22Rv1 (cell line): ENCODE data around the gene SPC24.

ENCODE experiments used
- H3K27ac ChIP-seq: fragments of 450-650 bp; 2 replicates; pipeline ENCODE4 v1.5.1; 2017
- ZFX ChIP-seq: fragments of 450-650 bp; IDR thresholded peaks from 2 replicates; pipeline ENCODE4 v1.6.1; 2017; ENCODE audit warnings: antibody characterized with exemption, borderline replicate concordance
- TF ChIP-seq, protein P1 (sequence below): fragments of 450-650 bp; IDR thresholded peaks from 2 replicates; pipeline ENCODE4 v1.5.1; 2017; ENCODE audit warnings: mild to moderate bottlenecking

The SPC24 gene

DNA sequence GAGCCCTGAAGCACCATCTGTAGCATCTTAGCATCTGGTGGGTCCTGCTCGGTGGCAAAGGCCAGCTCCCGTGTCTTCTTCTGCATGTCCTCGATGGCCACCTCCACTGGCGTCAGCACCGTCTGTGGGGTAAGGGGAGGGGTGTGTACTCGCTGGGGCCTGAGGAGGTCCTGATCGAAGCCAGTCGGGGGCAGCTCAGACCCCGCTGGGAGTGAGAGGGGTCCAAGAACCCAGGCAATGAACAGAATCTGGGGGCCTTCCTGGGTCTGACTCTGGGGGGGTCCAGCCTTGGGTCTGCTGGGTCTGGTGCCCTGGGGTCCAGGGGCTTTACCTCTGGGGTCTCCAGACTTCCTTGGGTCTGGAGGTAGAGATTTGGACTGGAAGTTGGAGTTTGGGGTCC is 45.3 kb upstream of the SPC24 start:
- TF ChIP-seq, protein P1, sequence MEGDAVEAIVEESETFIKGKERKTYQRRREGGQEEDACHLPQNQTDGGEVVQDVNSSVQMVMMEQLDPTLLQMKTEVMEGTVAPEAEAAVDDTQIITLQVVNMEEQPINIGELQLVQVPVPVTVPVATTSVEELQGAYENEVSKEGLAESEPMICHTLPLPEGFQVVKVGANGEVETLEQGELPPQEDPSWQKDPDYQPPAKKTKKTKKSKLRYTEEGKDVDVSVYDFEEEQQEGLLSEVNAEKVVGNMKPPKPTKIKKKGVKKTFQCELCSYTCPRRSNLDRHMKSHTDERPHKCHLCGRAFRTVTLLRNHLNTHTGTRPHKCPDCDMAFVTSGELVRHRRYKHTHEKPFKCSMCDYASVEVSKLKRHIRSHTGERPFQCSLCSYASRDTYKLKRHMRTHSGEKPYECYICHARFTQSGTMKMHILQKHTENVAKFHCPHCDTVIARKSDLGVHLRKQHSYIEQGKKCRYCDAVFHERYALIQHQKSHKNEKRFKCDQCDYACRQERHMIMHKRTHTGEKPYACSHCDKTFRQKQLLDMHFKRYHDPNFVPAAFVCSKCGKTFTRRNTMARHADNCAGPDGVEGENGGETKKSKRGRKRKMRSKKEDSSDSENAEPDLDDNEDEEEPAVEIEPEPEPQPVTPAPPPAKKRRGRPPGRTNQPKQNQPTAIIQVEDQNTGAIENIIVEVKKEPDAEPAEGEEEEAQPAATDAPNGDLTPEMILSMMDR, result no peak
- TF ChIP-seq ZFX, result no peak
- no peak overlapping the region for H3K27ac ChIP-seq

DNA sequence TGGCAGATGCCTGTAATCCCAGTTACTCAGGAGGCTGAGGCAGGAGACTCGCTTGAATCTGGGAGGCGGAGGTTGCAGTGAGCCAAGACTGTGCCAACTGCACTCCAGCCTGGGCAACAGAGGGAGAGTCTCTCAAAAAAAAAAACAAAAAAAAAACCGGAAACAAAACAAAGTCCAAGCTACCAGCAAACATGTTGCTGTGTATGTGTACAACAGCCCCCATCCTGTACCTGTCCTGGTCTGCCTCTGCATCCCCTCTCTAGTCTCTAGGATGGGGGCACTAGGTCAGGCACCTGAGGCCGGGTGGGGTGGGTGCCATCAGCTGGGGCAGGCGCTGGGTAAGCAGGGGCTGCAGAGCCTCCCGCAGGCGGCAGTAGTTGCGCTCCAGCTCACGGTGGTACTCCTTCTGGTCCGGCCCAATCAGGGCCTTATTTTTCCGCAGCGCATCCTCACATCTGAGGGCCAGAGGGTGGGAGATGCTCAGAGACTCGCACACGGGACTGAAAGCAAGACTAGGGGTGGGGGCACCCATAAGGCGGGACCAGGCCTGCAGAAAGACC is 44.5 kb upstream of the SPC24 start:
- peak overlapping the region; percentile 95 for H3K27ac ChIP-seq
- TF ChIP-seq, protein P1, result no peak
- no peak for TF ChIP-seq ZFX

DNA sequence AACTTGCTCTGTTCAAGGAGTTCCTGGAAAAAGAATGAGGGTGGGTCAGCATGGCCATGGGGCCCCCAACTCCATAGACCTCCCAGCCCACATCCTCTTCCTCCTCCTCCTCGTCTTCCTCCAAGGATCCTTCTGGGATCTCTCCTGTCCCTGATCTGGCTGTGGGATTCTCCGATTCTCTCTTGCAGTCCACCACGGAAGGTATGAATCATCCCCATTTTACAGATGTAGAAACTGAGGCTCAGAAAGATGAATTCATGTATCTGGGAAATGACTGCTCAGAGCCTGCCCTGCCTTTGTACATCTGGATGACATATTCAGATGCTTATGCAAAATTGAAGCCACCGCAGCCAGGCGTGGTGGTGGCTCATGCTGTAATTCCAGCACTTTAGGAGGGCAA is 43.9 kb upstream of the SPC24 start:
- TF ChIP-seq, protein P1, result no peak
- TF ChIP-seq ZFX, result no peak
- H3K27ac ChIP-seq, result peak overlapping the region; percentile 95

DNA sequence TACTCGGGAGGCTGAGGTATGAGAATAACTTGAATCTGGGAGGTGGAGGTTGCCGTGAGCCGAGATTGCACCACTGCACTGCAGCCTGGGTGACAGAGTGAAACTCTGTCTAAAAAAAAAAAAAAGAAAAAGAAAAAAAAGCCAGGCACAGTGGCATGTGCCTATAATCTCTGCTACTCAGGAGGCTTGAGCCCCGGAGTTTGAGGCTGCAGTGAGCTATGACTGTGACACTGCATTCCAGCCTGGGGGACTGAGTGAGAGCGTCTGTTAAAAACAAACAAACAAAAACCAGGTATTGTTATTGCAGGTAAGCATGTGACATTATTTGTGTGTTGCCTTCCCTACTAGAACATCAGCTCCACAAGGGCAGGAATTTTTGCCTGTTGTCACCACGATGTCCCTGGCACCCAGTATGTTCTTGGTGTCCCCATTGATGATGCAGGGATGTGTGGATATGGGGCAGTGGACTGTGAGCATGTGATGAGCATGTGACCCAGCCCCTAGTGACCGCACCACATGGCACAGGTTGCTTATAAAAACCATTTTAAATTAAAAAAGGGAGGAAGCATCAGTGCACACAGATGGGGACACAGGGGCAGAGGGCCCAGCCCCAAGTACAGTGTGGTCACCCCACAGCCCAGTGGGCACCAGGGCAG is 43.3 kb upstream of the SPC24 start:
- peak overlapping the region; percentile 95 for H3K27ac ChIP-seq
- TF ChIP-seq, protein P1, result no peak
- no peak for TF ChIP-seq ZFX

DNA sequence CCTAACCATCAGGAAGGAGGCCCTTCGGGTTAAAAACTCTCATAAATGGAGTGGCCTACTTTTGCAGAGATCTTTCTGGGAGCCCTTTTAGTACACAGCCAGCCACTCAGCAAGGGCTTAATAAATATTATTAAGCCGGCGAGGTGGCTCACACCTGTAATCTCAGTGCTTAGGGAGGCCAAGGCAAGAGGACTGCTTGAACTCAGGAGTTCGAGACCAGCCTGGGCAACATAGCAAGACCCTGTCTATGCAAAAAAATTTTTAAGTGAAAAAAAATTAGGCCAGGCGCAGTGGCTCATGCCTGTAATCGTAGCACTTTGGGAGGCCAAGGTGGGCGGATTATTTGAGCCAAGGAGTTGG is 42.6 kb upstream of the SPC24 start:
- peak overlapping the region; percentile 95 for H3K27ac ChIP-seq
- no peak for TF ChIP-seq ZFX
- TF ChIP-seq, protein P1, result no peak

DNA sequence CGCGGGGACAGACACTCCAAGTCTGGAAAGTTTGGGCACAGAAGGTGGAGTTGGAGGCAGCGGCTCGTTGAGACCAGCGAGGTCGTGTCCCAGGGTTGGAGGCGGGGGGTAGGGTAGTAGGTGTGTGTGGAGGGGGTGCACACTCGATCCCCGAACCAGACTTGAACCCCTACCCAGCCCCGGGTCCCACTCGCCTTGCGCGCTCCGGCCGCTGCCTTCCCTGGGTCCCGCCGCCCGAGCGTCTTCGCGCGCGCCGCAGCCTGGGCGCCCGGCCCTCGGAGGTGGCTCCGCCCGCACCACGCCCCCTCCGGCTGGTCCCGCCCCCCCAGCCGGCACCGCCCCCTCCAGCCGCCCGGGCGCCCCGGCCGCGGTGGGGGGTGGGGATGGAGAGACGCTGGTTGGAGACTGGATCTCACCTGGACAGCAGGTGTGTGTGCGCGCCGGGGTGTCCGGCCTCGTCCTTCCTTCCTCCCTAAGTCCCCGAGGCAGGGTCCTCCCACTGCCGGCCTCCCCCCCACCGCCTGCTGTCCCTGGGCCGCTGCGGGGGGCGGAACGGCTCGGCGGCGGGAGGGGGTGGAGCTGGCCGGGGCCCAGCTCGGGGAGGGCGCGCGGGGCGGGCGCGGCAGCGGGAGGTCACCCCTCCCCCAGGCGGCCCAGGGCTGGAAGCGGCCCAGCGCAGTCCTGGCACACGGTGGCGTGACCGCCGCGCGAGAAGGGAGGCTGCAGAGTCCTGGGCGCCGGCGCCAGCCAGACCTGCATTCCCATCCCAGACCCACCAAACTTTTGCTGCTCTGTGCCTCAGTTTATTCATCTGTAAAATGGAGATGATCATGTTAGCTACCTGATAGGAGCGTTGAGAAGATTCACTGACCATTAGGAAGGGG is 42.0 kb upstream of the SPC24 start, which contains the start of gene KANK2:
Gene KANK2, minus strand, starts transcription at position 255 of the 884 bp plus-strand sequence. CDS start 3,034 bp downstream, outside the sequence.
- peak within 1 kb of the TSS; percentile 95 for H3K27ac ChIP-seq

More for the DNA sequence above, 42.0 kb upstream of the SPC24 start, which contains the start of gene KANK2:
- TF ChIP-seq, protein P1, result 0 out of 2 replicates have a peak, but pooled peaks have one; percentile 26
- no peak for TF ChIP-seq ZFX
